ENCODE data around the gene GGCX.

GGCX gene

GRCh38 chr2:85584354-85584856, 23.1 kb upstream of the GGCX start, which contains the start of gene VAMP5:
Gene VAMP5 (plus strand): TSS chr2:85584431. CDS start chr2:85584491, 60 bp downstream.
- no peaks in the 10 kb centered on the region for H3K36me3 ChIP-seq (ENCODE audit: insufficient read depth, low read length)
- no peaks in the 10 kb centered on the region for H3K27me3 ChIP-seq (ENCODE audit: insufficient read depth, low read length)
- H3K4me1 ChIP-seq (ENCODE audit: control insufficient read depth, insufficient read depth, low read length, unreplicated experiment) = peaks cover 33% of the 10 kb centered on the region
- peak within 1 kb of the TSS; percentile 94 for H3K4me3 ChIP-seq (ENCODE audit: low read depth, low read length)
- H3K27ac ChIP-seq (ENCODE audit: low read depth, low read length) = peak within 1 kb of the TSS; percentile 64
- peak within 1 kb of the TSS; percentile 84 for H2AFZ ChIP-seq (ENCODE audit: low read length, unreplicated experiment)
- peaks cover 8% of the 10 kb centered on the region for H3K79me2 ChIP-seq (ENCODE audit: control insufficient read depth, insufficient read depth, low read length, unreplicated experiment)

- Histone ChIP-seq H3K27me3 (ENCODE audit: insufficient read depth, low read length) (no peaks in the 10 kb centered on the region), H3K79me2 (ENCODE audit: control insufficient read depth, insufficient read depth, low read length, unreplicated experiment) (peaks cover 8% of the 10 kb centered on the region), H3K4me1 (ENCODE audit: control insufficient read depth, insufficient read depth, low read length, unreplicated experiment) (peaks cover 30% of the 10 kb centered on the region), H2AFZ (ENCODE audit: low read length, unreplicated experiment) (peak overlapping the region; percentile 61), H3K36me3 (ENCODE audit: insufficient read depth, low read length) (no peaks in the 10 kb centered on the region), H3K4me3 (ENCODE audit: low read depth, low read length) (peak overlapping the region; percentile 94), H3K27ac (ENCODE audit: low read depth, low read length) (peak overlapping the region; percentile 64)
These were observed 22.5 kb upstream of the GGCX start for GRCh38 chr2:85583667-85584353.

- Histone ChIP-seq H3K36me3 (ENCODE audit: insufficient read depth, low read length) (no peaks in the 10 kb centered on the region), H2AFZ (ENCODE audit: low read length, unreplicated experiment) (no peak overlapping the region), H3K27ac (ENCODE audit: low read depth, low read length) (no peak overlapping the region), H3K4me1 (ENCODE audit: control insufficient read depth, insufficient read depth, low read length, unreplicated experiment) (peaks cover 23% of the 10 kb centered on the region), H3K4me3 (ENCODE audit: low read depth, low read length) (no peak overlapping the region), H3K79me2 (ENCODE audit: control insufficient read depth, insufficient read depth, low read length, unreplicated experiment) (peaks cover 3% of the 10 kb centered on the region), H3K27me3 (ENCODE audit: insufficient read depth, low read length) (no peaks in the 10 kb centered on the region)
These were observed 21.2 kb upstream of the GGCX start for GRCh38 chr2:85582492-85582891.

GRCh38 chr2:85580206-85580605, 18.9 kb upstream of the GGCX start:
- no peaks in the 10 kb centered on the region for H3K27me3 ChIP-seq (ENCODE audit: insufficient read depth, low read length)
- H2AFZ ChIP-seq (ENCODE audit: low read length, unreplicated experiment) = no peak overlapping the region
- H3K4me3 ChIP-seq (ENCODE audit: low read depth, low read length) = no peak overlapping the region
- no peaks in the 10 kb centered on the region for H3K36me3 ChIP-seq (ENCODE audit: insufficient read depth, low read length)
- peaks cover 3% of the 10 kb centered on the region for H3K79me2 ChIP-seq (ENCODE audit: control insufficient read depth, insufficient read depth, low read length, unreplicated experiment)
- H3K4me1 ChIP-seq (ENCODE audit: control insufficient read depth, insufficient read depth, low read length, unreplicated experiment) = peaks cover 11% of the 10 kb centered on the region
- no peak overlapping the region for H3K27ac ChIP-seq (ENCODE audit: low read depth, low read length)

- Histone ChIP-seq H3K79me2 (ENCODE audit: control insufficient read depth, insufficient read depth, low read length, unreplicated experiment) (peaks cover 3% of the 10 kb centered on the region), H3K4me1 (ENCODE audit: control insufficient read depth, insufficient read depth, low read length, unreplicated experiment) (peaks cover 6% of the 10 kb centered on the region), H3K4me3 (ENCODE audit: low read depth, low read length) (no peak overlapping the region), H3K36me3 (ENCODE audit: insufficient read depth, low read length) (no peaks in the 10 kb centered on the region), H3K27me3 (ENCODE audit: insufficient read depth, low read length) (no peaks in the 10 kb centered on the region), H2AFZ (ENCODE audit: low read length, unreplicated experiment) (no peak overlapping the region), H3K27ac (ENCODE audit: low read depth, low read length) (no peak overlapping the region)
These were observed 18.1 kb upstream of the GGCX start for GRCh38 chr2:85579266-85579935.

- no peaks in the 10 kb centered on the region for H3K79me2 ChIP-seq (ENCODE audit: control insufficient read depth, insufficient read depth, low read length, unreplicated experiment)
- H3K4me3 ChIP-seq (ENCODE audit: low read depth, low read length) = no peak overlapping the region
- no peaks in the 10 kb centered on the region for H3K27me3 ChIP-seq (ENCODE audit: insufficient read depth, low read length)
- H2AFZ ChIP-seq (ENCODE audit: low read length, unreplicated experiment) = no peak overlapping the region
- H3K27ac ChIP-seq (ENCODE audit: low read depth, low read length) = no peak overlapping the region
- peaks cover under 1% of the 10 kb centered on the region for H3K4me1 ChIP-seq (ENCODE audit: control insufficient read depth, insufficient read depth, low read length, unreplicated experiment)
- no peaks in the 10 kb centered on the region for H3K36me3 ChIP-seq (ENCODE audit: insufficient read depth, low read length)
These were observed 17.2 kb upstream of the GGCX start for GRCh38 chr2:85578243-85579180.

- Histone ChIP-seq H2AFZ (ENCODE audit: low read length, unreplicated experiment) (no peak within 1 kb of the TSS), H3K79me2 (ENCODE audit: control insufficient read depth, insufficient read depth, low read length, unreplicated experiment) (no peaks in the 10 kb centered on the region), H3K4me3 (ENCODE audit: low read depth, low read length) (no peak within 1 kb of the TSS), H3K27ac (ENCODE audit: low read depth, low read length) (no peak within 1 kb of the TSS), H3K27me3 (ENCODE audit: insufficient read depth, low read length) (no peaks in the 10 kb centered on the region), H3K36me3 (ENCODE audit: insufficient read depth, low read length) (no peaks in the 10 kb centered on the region), H3K4me1 (ENCODE audit: control insufficient read depth, insufficient read depth, low read length, unreplicated experiment) (no peaks in the 10 kb centered on the region)
These were observed 16.3 kb upstream of the GGCX start, which contains the start of gene VAMP8 for GRCh38 chr2:85577386-85578242. Gene VAMP8 (plus strand): TSS chr2:85577586. CDS start chr2:85577647, 61 bp downstream.

- H3K4me3 ChIP-seq (ENCODE audit: low read depth, low read length) = no peak overlapping the region
- H3K27me3 ChIP-seq (ENCODE audit: insufficient read depth, low read length) = no peaks in the 10 kb centered on the region
- H3K36me3 ChIP-seq (ENCODE audit: insufficient read depth, low read length) = no peaks in the 10 kb centered on the region
- no peak overlapping the region for H2AFZ ChIP-seq (ENCODE audit: low read length, unreplicated experiment)
- H3K4me1 ChIP-seq (ENCODE audit: control insufficient read depth, insufficient read depth, low read length, unreplicated experiment) = no peaks in the 10 kb centered on the region
- H3K27ac ChIP-seq (ENCODE audit: low read depth, low read length) = no peak overlapping the region
- H3K79me2 ChIP-seq (ENCODE audit: control insufficient read depth, insufficient read depth, low read length, unreplicated experiment) = no peaks in the 10 kb centered on the region
These were observed 15.7 kb upstream of the GGCX start for GRCh38 chr2:85577063-85577385.

GRCh38 chr2:85575739-85576138, 14.4 kb upstream of the GGCX start:
- Histone ChIP-seq H3K79me2 (ENCODE audit: control insufficient read depth, insufficient read depth, low read length, unreplicated experiment) (no peaks in the 10 kb centered on the region), H3K4me3 (ENCODE audit: low read depth, low read length) (no peak overlapping the region), H3K27ac (ENCODE audit: low read depth, low read length) (no peak overlapping the region), H2AFZ (ENCODE audit: low read length, unreplicated experiment) (no peak overlapping the region), H3K27me3 (ENCODE audit: insufficient read depth, low read length) (0 out of 2 replicates have a peak, but pooled peaks cover 3% of the 10 kb centered on the region), H3K36me3 (ENCODE audit: insufficient read depth, low read length) (no peaks in the 10 kb centered on the region), H3K4me1 (ENCODE audit: control insufficient read depth, insufficient read depth, low read length, unreplicated experiment) (no peaks in the 10 kb centered on the region)

GRCh38 chr2:85566265-85566664, 5.0 kb upstream of the GGCX start:
- Histone ChIP-seq H3K4me3 (ENCODE audit: low read depth, low read length) (no peak overlapping the region), H3K36me3 (ENCODE audit: insufficient read depth, low read length) (no peaks in the 10 kb centered on the region), H2AFZ (ENCODE audit: low read length, unreplicated experiment) (no peak overlapping the region), H3K27me3 (ENCODE audit: insufficient read depth, low read length) (no peaks in the 10 kb centered on the region), H3K4me1 (ENCODE audit: control insufficient read depth, insufficient read depth, low read length, unreplicated experiment) (no peaks in the 10 kb centered on the region), H3K79me2 (ENCODE audit: control insufficient read depth, insufficient read depth, low read length, unreplicated experiment) (peaks cover under 1% of the 10 kb centered on the region), H3K27ac (ENCODE audit: low read depth, low read length) (no peak overlapping the region)

All from ACC112 (cell line).